HG02870 (cell line): ENCODE results near the gene ZNF236.
"Not testable (repeated sequence)": the region's sequence is repeated elsewhere in the genome, so short reads cannot be mapped to it uniquely, and the experiment has no call there.

Experiments used
- ATAC-seq: cut with Tn5 transposase; IDR thresholded peaks from one replicate; pipeline ENCODE4 v1.9.1; 2021; ENCODE audit warnings: mild to moderate bottlenecking, moderate library complexity; ENCODE audit not compliant: unreplicated experiment

The ZNF236 gene

GRCh38 chr18:76822506-76823160 lies at the start of gene ZNF236:
Gene ZNF236 (plus strand): TSS chr18:76822557. CDS start chr18:76822608, 51 bp downstream.
- ATAC-seq, result peak; percentile 34

- no peak for ATAC-seq
Observed at GRCh38 chr18:76772665-76773064, 49.7 kb upstream of the ZNF236 start.

- ATAC-seq, result not testable (repeated sequence)
Observed at GRCh38 chr18:76777036-76777435, 45.3 kb upstream of the ZNF236 start.

DNA sequence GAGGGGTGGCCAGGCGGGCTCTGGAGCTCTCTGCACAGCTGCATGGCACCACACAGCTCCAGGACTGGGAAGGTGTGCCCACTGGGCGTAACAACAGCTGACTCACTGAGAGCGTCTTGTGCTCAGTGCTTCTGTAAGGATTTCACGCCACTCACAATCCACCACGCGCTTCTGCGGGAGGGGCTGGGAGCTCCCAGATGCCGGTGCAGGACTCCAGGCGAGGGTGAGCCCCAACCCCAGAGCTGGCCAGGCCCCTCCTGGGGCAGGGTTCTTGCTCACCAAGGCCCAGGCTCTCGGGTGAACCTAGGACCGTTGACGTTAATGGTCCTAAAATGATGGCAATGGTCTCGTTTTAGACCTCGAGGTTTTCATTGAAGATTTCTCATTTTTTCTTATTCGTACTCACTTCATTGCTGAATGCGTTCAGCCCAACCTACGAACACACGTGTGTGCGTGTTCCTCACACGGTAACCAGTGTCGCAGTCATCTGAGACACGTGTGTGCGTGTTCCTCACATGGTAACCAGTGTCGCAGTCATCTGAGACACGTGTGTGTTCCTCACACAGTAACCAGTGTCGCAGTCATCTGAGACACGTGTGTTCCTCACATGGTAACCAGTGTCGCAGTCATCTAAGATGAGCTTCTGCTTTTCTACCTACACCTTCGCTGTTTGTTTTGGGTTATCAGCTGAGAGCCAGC lies 38.4 kb upstream of the ZNF236 start:
- ATAC-seq, result no peak

DNA sequence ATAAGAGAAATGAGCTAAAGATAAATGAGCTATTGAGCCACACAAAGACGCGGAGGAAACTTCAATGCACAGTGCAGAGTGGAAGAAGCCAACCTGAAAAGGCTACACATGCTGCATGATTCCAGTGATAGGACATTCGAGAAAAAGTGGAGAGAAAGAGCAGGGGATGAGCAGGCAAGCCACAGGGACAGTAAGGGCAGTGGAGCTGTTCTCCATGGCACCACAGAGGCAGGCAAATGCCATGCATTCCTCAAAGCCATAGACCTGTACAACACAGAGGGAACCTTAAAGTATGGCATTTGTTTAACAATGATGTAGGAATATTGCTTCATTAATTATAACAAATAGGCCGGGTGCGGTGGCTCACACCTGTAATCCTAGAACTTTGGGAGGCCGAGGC lies 36.5 kb upstream of the ZNF236 start:
- ATAC-seq, result no peak

DNA sequence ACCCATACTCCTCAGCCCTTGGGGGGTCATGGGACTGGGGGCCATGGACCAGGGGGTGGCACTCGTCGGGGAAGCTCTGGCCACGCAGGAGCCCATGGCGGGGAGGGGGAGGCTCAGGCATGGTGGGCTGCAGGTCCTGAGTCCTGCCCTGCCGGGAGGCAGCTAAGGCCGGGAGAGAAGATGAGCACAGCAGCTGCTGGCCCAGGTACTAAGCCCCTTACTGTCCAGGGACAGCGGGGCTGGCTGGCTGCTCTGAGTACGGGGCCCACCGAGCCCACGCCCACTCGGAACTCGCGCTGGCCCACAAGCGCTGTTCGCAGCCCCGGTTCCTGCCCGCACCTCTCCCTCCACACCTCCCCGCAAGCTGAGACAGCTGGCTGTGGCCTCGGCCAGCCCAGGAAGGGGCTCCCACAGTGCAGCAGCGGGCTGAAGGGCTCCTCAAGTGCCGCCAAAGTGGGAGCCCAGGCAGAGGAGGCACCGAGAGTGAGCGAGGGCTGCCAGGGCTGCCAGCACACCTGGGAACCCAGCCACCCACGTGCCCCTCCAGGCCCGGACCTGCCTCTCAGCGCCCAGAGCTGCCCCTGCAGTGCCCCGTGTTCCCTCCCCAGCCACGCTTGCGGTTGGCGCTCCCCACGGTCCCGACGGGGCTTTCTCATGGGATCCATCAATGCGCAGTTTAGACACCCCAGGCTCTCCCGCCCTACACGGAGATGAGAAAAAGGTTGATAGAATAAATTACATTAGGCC lies 33.6 kb upstream of the ZNF236 start:
- ATAC-seq, result no peak

GRCh38 chr18:76791106-76791505 lies 31.3 kb upstream of the ZNF236 start:
- ATAC-seq, result no peak

- ATAC-seq, result no peak
Observed at GRCh38 chr18:76791642-76792041, 30.7 kb upstream of the ZNF236 start.

DNA sequence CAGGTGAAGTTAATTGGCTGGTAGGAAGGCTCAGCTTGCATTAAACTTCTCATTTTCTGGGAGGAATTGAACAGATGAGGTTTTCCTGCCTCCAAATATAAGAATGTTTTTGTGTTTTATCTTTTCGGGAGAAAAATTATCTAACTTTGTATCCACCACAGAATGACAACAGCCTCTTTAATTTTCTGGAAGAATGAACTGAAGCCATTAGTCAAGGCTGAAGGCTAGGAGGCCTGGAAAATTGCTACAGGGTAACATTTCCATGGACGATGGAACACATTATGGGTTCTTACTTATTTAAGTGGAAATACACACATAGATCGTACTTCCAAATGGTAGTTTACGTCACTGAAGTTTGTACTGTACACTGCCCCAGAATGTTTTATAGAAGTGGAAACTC lies 28.0 kb upstream of the ZNF236 start:
- ATAC-seq, result no peak

DNA sequence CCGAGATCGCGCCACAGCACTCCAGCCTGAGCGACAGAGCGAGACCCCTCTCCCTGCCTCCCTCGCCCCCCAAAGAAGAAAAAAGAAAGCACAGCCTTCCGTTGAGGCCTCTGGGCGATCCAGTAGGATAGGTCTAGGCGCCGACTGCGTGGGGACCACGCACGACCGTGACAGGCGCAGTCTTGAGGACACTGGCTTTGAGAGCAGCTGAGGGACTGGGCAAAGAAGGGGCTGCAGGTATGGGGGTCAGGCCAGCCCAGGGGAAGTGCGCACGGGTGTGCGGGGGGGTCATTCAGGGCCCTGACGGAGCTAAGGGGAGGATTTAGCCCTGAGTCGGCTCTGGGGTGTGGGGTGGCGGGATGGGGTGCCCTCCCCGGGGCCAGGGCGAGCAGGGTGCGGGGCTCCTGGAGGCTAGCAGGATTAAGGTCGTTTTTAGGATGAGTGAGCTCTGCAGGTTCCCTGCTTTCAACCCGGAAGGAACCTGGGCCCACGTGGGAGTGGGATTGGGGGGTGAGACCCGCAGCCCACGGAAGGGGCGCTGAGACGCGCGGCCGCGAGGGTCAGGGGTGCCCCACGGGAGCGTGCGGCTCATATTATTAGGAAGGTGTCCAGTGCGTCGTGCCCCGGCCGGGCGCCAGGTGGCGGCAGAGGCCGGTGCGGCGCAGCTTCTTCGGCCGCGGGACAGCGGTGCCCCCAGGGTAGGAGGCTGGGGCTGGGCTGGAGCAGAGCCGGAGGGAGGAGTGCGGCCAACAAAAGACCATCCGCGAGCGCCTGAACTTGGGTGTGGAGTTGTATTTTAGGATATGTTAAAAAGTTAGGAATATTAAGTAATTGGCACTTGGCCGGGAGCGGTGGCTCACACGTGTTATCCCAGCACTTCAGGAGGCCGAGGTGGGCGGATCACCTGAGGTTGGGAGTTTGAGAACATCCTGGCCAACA lies 20.5 kb upstream of the ZNF236 start:
- ATAC-seq, result peak; percentile 91

DNA sequence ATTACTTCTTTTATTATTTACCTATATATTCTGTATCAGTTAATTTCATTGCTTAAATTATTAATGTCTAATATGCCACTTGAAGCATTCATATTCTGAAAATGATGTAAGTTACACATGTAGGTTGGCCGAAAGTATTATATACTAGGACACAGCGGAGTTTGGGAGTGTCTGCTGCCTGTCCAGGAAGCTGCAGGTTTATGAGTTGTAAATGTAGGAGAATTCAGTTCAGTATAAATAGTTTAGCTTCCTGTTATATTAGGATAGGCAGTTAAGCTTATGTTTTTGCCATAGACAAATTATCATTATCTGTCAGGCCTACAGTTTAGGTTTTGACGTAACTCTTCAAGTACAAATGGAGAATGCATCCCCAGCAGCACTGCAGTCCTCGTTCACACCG lies 18.9 kb upstream of the ZNF236 start:
- ATAC-seq, result no peak

- peak; percentile 64 for ATAC-seq
Observed at GRCh38 chr18:76803814-76804213, 18.5 kb upstream of the ZNF236 start.

DNA sequence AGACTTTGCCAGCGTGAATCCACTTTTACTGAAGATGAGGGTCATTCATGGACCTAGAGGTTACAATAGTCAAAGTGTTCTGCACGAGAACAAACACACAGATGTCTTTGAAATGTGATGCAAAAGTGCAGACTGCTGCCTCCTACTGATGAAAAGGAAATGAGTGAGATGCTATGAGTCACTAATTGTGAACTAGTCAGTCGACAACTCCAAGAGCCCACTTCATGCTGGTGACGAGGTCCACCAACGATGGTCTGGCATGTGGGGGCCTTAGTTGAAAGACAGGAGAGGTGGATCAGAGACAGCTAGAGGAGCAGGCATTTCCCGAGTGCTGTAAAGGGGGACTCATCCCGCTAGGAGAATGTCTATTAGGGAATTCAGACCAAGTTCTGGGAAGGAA lies 17.1 kb upstream of the ZNF236 start:
- ATAC-seq, result no peak

DNA sequence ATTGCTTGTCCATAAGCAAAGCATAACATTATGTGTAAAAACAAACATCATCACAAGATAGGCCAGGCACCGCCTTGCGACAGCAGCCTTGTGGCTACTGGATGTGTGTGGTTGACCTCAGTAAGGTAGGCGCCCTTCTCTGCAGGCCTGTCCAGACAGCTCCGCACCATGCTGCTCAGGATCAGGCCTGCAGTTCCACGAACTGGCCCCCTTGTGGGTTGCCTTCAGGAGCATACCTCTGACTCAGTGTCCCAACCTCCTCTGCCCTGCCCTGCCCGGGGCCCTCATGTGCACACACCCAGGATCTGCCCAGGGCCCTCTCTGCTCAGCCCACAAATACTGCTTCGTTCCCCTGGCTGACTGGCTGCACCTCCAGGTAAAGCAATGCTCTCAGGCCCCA lies 16.1 kb upstream of the ZNF236 start:
- ATAC-seq, result no peak

DNA sequence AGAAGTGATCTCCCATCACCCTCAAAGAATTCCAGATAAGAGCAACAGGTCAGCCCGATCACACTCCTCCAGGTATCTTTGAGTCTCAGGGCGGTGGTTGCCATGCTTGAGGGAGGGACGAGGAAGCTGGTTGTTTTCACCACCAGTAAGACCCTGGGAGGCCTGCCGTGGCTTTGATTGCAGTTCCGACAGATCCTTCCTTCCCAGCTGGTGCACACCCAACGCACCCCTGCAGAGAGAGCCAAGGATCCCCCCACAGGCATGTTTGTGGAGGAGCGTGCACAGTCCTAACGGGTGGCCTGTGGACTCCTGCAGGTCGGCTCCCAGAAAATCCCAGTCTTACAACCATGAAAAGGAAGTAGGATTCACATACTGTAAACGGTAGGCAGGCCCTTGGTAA lies 13.8 kb upstream of the ZNF236 start:
- no peak for ATAC-seq

- peak; percentile 85 for ATAC-seq
Observed at GRCh38 chr18:76811530-76811929, 10.8 kb upstream of the ZNF236 start.

DNA sequence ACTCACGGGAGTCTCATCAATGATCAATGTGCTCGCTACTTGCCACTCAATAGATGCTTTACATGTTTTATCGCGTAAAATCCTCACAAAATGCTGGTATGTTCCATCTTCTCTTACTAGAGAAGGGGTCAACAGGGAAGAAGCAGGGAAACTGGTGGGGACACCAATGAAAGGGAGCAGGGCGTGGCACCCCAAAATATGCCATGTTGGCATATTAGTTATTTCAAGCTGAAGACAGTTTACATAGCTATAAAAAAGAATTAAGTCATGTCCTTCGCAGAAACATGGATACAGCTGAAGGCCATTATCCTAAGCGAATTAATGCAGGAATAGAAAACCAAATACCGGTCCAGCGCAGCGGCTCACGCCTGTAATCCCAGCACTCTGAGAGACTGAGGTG lies 8.1 kb upstream of the ZNF236 start:
- no peak for ATAC-seq

DNA sequence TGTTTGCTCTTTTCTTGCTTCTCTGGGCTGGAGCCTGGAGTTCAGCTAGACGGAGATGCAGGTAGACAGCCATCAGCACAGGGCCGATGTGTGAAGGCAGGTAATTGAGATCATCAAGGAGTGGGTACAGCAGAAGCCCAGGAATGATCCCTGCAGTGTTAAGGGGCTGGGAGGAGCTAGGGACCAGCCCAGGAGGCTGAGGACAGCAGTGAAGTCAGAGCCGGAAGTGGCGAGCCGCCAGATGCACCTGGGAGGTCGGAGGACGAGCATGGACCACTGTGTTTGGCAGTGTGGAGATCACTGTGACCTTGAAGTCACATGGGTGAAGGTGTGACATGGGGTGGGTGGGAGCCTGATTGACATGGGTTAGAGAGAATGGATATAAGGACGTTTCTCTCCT lies 6.2 kb upstream of the ZNF236 start:
- ATAC-seq, result no peak

- ATAC-seq, result no peak
Observed at GRCh38 chr18:76817888-76818611, 4.3 kb upstream of the ZNF236 start.

DNA sequence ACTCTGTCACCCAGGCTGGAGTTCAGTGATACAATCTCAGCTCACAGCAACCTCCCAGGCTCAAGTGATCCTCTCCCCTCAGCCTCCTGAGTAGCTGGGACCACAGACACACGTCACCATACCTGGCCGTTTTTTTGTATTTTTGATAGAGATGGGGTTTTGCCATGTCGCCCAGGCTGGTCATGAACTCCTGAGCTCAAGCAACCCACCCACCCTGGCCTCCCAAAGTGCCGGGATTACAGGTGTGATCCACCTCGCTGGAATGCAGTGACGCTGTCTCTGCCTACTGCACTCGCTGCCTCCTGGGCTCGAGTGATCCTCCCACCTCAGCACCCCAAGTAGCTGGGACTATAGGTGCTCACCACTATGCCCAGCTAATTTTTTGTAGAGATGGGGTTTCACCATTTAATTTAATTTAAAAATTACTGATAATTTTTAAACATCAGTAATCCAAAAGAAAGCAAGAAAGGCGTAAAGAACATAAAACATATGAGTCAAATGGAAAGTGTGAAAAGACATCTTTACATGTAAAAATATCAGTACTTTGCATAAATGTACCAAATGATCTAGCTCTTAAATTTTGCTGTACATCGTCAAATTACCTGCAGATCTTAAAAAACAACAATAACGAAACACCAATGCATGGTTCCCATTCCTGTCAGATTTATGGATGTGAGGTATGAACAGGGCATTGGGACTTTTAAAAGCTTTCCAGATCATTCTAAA lies 2.8 kb upstream of the ZNF236 start:
- no peak for ATAC-seq
